Peyer's patch (tissue), 4 donors: ENCODE data around the gene DNAL1.

Experiments used
- CTCF ChIP-seq, 6 experiments: fragments of 450-650 bp in 4 of 6; fragments of 200-600 bp in 2 of 6; sonication (generic) in 1 of 6; IDR thresholded peaks; one replicate each; pipeline ENCODE4 v1.5.1; 2017 to 2019; ENCODE audit warnings: antibody characterized with exemption in 6 of 6, mild to moderate bottlenecking in 3 of 6, moderate library complexity in 1 of 6
- POLR2A ChIP-seq, 2 donors: fragments of 450-650 bp; IDR thresholded peaks; one replicate each; pipeline ENCODE4 v1.5.1; 2017; ENCODE audit warnings: antibody characterized with exemption in 2 of 2, mild to moderate bottlenecking in 2 of 2, moderate library complexity in 2 of 2

DNA sequence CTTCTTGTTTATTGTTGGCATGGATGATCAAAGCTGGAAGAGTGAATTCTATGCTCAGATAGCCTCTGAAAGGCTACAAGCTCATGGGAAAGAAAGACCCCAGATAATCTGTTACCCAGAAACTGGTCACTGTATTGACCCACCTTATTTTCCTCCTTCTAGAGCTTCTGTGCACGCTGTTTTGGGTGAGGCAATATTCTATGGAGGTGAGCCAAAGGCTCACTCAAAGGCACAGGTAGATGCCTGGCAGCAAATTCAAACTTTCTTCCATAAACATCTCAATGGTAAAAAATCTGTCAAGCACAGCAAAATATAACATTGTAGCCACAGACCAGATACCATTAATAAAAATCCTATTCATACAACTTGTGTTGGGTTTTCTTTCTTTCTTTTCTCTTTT is 25.3 kb upstream of the DNAL1 start:
- TF ChIP-seq POLR2A (IDR thresholded peaks at IDR 0.05) (no peak), CTCF (IDR thresholded peaks at IDR 0.05) (no peak)
